ENCODE data around the gene C6. TPM values are rescaled to one million over a fixed set of nuclear protein-coding genes. Genes with fewer than 3 reads are reported as not detected.

Gene C6
- total RNA-seq, 1 experiment from 2014 or later = not detected

- H4K20me1 ChIP-seq (ENCODE audit: control insufficient read depth, insufficient read depth, insufficient read length) = no peaks in the 10 kb centered on the region
- H2BK12ac ChIP-seq (ENCODE audit: insufficient read length, low read depth, low read length) = no peak overlapping the region
- no peak overlapping the region for H3K14ac ChIP-seq (ENCODE audit: insufficient read depth, low read length)
- no peak overlapping the region for H4K91ac ChIP-seq (ENCODE audit: insufficient read length, low read depth, low read length)
- no CpG with 5 or more reads among the region's 1 CpG for WGBS (ENCODE audit: extremely low coverage, insufficient read length, low lambda C conversion rate)
- H3K9me3 Mint-ChIP-seq = peaks cover 0 to 3% of the 10 kb centered on the region in 2 experiments; a peak in 1 of 5 replicates
- no peak overlapping the region for H3K9ac ChIP-seq (ENCODE audit: extremely low read depth, insufficient read length, low read length)
- H2AFZ ChIP-seq (ENCODE audit: low read length) = no peak overlapping the region
- no peak overlapping the region for H2AK5ac ChIP-seq (ENCODE audit: insufficient read length, low read length)
- no peak for TF ChIP-seq CTCF (conservative IDR thresholded peaks at IDR 0.05)
- no peak overlapping the region for H3K4ac ChIP-seq (ENCODE audit: low read depth, low read length)
- no peak overlapping the region for H2BK15ac ChIP-seq (ENCODE audit: low read depth, low read length)
- no peak overlapping the region for H3K4me2 ChIP-seq (ENCODE audit: insufficient read depth, insufficient read length, low read length)
- no peak overlapping the region for H3K27ac ChIP-seq (ENCODE audit: insufficient read length, low read depth, low read length)
- H3K4me3 Mint-ChIP-seq = no peak overlapping the region
- H3K4me1 Mint-ChIP-seq = no peaks in the 10 kb centered on the region
- no peak for DNase-seq
- H3K56ac ChIP-seq (ENCODE audit: insufficient read length, low read depth, low read length) = no peak overlapping the region
- H3K23ac ChIP-seq (ENCODE audit: insufficient read length, low read depth, low read length) = no peak overlapping the region
- no peak overlapping the region for H2BK5ac ChIP-seq (ENCODE audit: insufficient read length, low read length)
- H3K79me1 ChIP-seq (ENCODE audit: insufficient read depth, low read depth, low read length, poor library complexity, severe bottlenecking) = no peaks in the 10 kb centered on the region
- H2BK120ac ChIP-seq (ENCODE audit: low read depth, low read length, poor library complexity, severe bottlenecking) = no peak overlapping the region
- H2BK20ac ChIP-seq (ENCODE audit: low read depth, low read length, poor library complexity, severe bottlenecking) = no peak overlapping the region
- H3K9me3 ChIP-seq (ENCODE audit: control insufficient read depth, low read depth, low read length) = no peaks in the 10 kb centered on the region
- H3K79me2 ChIP-seq (ENCODE audit: insufficient read depth, low read length) = no peaks in the 10 kb centered on the region
- H3K27me3 ChIP-seq (ENCODE audit: insufficient read depth, low read length) = no peaks in the 10 kb centered on the region
- no peak overlapping the region for H4K5ac ChIP-seq (ENCODE audit: insufficient read length, low read depth, low read length)
- H3K27me3 Mint-ChIP-seq (ENCODE audit: low read depth) = no peaks in the 10 kb centered on the region
- no peak overlapping the region for H3K18ac ChIP-seq (ENCODE audit: insufficient read length, low read depth, low read length)
- no peak overlapping the region for H3T11ph ChIP-seq (ENCODE audit: low read length)
- no peaks in the 10 kb centered on the region for H3K36me3 Mint-ChIP-seq (ENCODE audit: insufficient read depth in 1 of 3, low read depth in 3 of 3)
- no peaks in the 10 kb centered on the region for H3K23me2 ChIP-seq (ENCODE audit: insufficient read length, low read depth, low read length, poor library complexity, severe bottlenecking)
- no peaks in the 10 kb centered on the region for H3K4me1 ChIP-seq (ENCODE audit: insufficient read depth, low read length)
- H3K27ac Mint-ChIP-seq = no peak overlapping the region
- H4K8ac ChIP-seq (replicated peaks; ENCODE audit: insufficient read length, low read depth, low read length) = no peak overlapping the region
These were observed 33.0 kb upstream of the C6 start for GRCh38 chr5:41246376-41246775.
